ENCODE measurements around the gene BCAM.

BCAM gene

GRCh38 chr19:44792281-44792680 lies 16.6 kb upstream of the BCAM start:
- ATAC-seq, result no peak

- no peak for ATAC-seq
These were observed 14.3 kb upstream of the BCAM start for GRCh38 chr19:44794610-44795009.

GRCh38 chr19:44795398-44795987 lies 13.4 kb upstream of the BCAM start:
- ATAC-seq, result no peak

- no peak for ATAC-seq
These were observed 12.2 kb upstream of the BCAM start for GRCh38 chr19:44796701-44797115.

GRCh38 chr19:44799627-44800346 lies 9.1 kb upstream of the BCAM start:
- no peak for ATAC-seq

GRCh38 chr19:44800461-44800860 lies 8.4 kb upstream of the BCAM start:
- ATAC-seq, result peak; percentile 96

- no peak for ATAC-seq
These were observed 5.2 kb upstream of the BCAM start for GRCh38 chr19:44803442-44804428.

GRCh38 chr19:44806291-44806690 lies 2.6 kb upstream of the BCAM start:
- ATAC-seq, result no peak

- ATAC-seq, result no peak
These were observed 1.7 kb upstream of the BCAM start for GRCh38 chr19:44807162-44807561.

GRCh38 chr19:44807652-44808462 lies 1.0 kb upstream of the BCAM start:
- no peak for ATAC-seq

- no peak for ATAC-seq
These were observed 802 bp downstream of the BCAM start for GRCh38 chr19:44809577-44810233.

GRCh38 chr19:44810234-44811121 lies 1.6 kb downstream of the BCAM start:
- ATAC-seq, result no peak

- no peak for ATAC-seq
These were observed 2.2 kb downstream of the BCAM start for GRCh38 chr19:44811122-44811419.

GRCh38 chr19:44812142-44812718 lies 3.3 kb downstream of the BCAM start:
- no peak for ATAC-seq

GRCh38 chr19:44813070-44813840 lies 4.4 kb downstream of the BCAM start:
- no peak for ATAC-seq

GRCh38 chr19:44813841-44814470 lies 5.1 kb downstream of the BCAM start:
- ATAC-seq, result no peak

GRCh38 chr19:44814517-44814916 lies 5.6 kb downstream of the BCAM start:
- ATAC-seq, result no peak

- no peak for ATAC-seq
These were observed 7.4 kb downstream of the BCAM start for GRCh38 chr19:44816301-44816700.

- ATAC-seq, result no peak
These were observed 9.0 kb downstream of the BCAM start for GRCh38 chr19:44817725-44818465.

Data from activated CD4-positive, CD25-positive, alpha-beta regulatory T cell treated with anti-CD3 and anti-CD28 coated beads, Interleukin-2, amount 50 U/mL, for 24 hours (primary cell).